Breast epithelium (tissue), 4 donors: Measurements from ENCODE around the gene MAB21L1. TPM values are rescaled to one million over a fixed set of nuclear protein-coding genes. Genes with fewer than 3 reads are reported as not detected.

Source experiments
- DNase-seq, 2 donors: peaks; one replicate each; pipeline ENCODE4 v3.0.0-alpha.2; 2019; ENCODE audit warnings: low spot score in 2 of 2
- H3K27ac ChIP-seq, 2 donors: fragments of 200-600 bp; sonication (generic) in 1 of 2; one replicate each; pipeline ENCODE4 v1.5.1; 2016 to 2019; ENCODE audit warnings: mild to moderate bottlenecking in 1 of 2
- H3K27me3 ChIP-seq, 2 donors: fragments of 200-600 bp; sonication (generic) in 1 of 2; one replicate each; pipeline versions ENCODE4 v1.5.1 to v1.6.0; 2017 to 2019; ENCODE audit warnings: control low read depth in 1 of 2, mild to moderate bottlenecking in 1 of 2
- H3K36me3 ChIP-seq: fragments of 200-600 bp; one replicate; pipeline ENCODE4 v1.5.1; 2019
- H3K4me1 ChIP-seq, 2 donors: fragments of 200-600 bp; sonication (generic); one replicate each; pipeline ENCODE4 v1.5.1; 2016 to 2019; ENCODE audit warnings: control low read depth in 1 of 2
- H3K4me3 ChIP-seq, 3 donors: fragments of 200-600 bp; sonication (generic); 1 replicate in 2 of 3; 2 replicates in 1 of 3; pipeline ENCODE4 v1.5.1; 2016 to 2019; ENCODE audit warnings: mild to moderate bottlenecking in 3 of 3, moderate library complexity in 2 of 3
- H3K9me3 ChIP-seq, 2 donors: fragments of 200-600 bp; sonication (generic) in 1 of 2; one replicate each; pipeline ENCODE4 v1.5.1; 2016 to 2019; ENCODE audit warnings: control low read depth in 1 of 2
- CTCF ChIP-seq, 3 donors: fragments of 450-650 bp; IDR thresholded peaks; one replicate each; pipeline ENCODE4 v1.5.1; 2016 to 2017; ENCODE audit warnings: antibody characterized with exemption in 3 of 3, mild to moderate bottlenecking in 3 of 3, moderate library complexity in 3 of 3
- POLR2A ChIP-seq: fragments of 450-650 bp; IDR thresholded peaks from one replicate; pipeline ENCODE4 v1.6.1; 2016; ENCODE audit warnings: antibody characterized with exemption, mild to moderate bottlenecking, moderate library complexity
- POLR2AphosphoS5 ChIP-seq, 3 donors: sonication (generic); formaldehyde crosslinking; IDR thresholded peaks; one replicate each; pipeline ENCODE4 v1.6.1; 2017; ENCODE audit warnings: antibody characterized with exemption in 3 of 3
- intact Hi-C: fragments of 100-400 bp; cut with DNase I; formaldehyde crosslinking; loops from one replicate; pipeline ENCODE4 v1.15.1; 2023; ENCODE audit warnings: low total_unique reads
- total RNA-seq, 3 donors: library from RNA; depleted of rRNA; stranded (reverse); fragments of >200 nt; gene quantifications; one replicate each; pipeline ENCODE4 v1.1.0, GENCODE V29; 2016

Gene MAB21L1
- total RNA-seq, 3 donors from 2014 or later: 7.7 to 12.0 (median 11.8) TPM

GRCh38 chr13:35489050-35489449 lies 12.6 kb upstream of the MAB21L1 start:
- Histone ChIP-seq H3K4me1 (no peaks in the 10 kb centered on the region), H3K4me3 (no peak overlapping the region), H3K27ac (no peak overlapping the region), H3K36me3 (no peaks in the 10 kb centered on the region), H3K27me3 (no peaks in the 10 kb centered on the region), H3K9me3 (no peaks in the 10 kb centered on the region)
- intact Hi-C loops: no loop called here
- TF ChIP-seq POLR2AphosphoS5 (IDR thresholded peaks at IDR 0.05) (no peak), POLR2A (no peak), CTCF (IDR thresholded peaks at IDR 0.05) (no peak)
- no peak for DNase-seq

GRCh38 chr13:35485424-35485823 lies 8.9 kb upstream of the MAB21L1 start:
- no peak overlapping the region for H3K27ac ChIP-seq
- intact Hi-C loops: no loop called here
- no peak for DNase-seq
- no peaks in the 10 kb centered on the region for H3K27me3 ChIP-seq
- H3K36me3 ChIP-seq: no peaks in the 10 kb centered on the region
- H3K9me3 ChIP-seq: no peaks in the 10 kb centered on the region
- no peak overlapping the region for H3K4me3 ChIP-seq
- TF ChIP-seq POLR2A (no peak), POLR2AphosphoS5 (IDR thresholded peaks at IDR 0.05) (no peak), CTCF (IDR thresholded peaks at IDR 0.05) (no peak)
- H3K4me1 ChIP-seq: no peaks in the 10 kb centered on the region

GRCh38 chr13:35484384-35484783 lies 7.9 kb upstream of the MAB21L1 start:
- TF ChIP-seq POLR2AphosphoS5 (IDR thresholded peaks at IDR 0.05) (no peak), POLR2A (no peak), CTCF (IDR thresholded peaks at IDR 0.05) (no peak)
- intact Hi-C loops: no loop called here
- H3K27me3 ChIP-seq: no peaks in the 10 kb centered on the region
- H3K36me3 ChIP-seq: no peaks in the 10 kb centered on the region
- no peak for DNase-seq
- no peak overlapping the region for H3K27ac ChIP-seq
- H3K9me3 ChIP-seq: no peaks in the 10 kb centered on the region
- no peaks in the 10 kb centered on the region for H3K4me1 ChIP-seq
- H3K4me3 ChIP-seq: no peak overlapping the region

GRCh38 chr13:35483761-35484160 lies 7.3 kb upstream of the MAB21L1 start:
- H3K9me3 ChIP-seq: no peaks in the 10 kb centered on the region
- intact Hi-C loops: no loop called here
- no peaks in the 10 kb centered on the region for H3K4me1 ChIP-seq
- H3K27me3 ChIP-seq: no peaks in the 10 kb centered on the region
- no peak overlapping the region for H3K27ac ChIP-seq
- TF ChIP-seq POLR2AphosphoS5 (IDR thresholded peaks at IDR 0.05) (no peak), CTCF (IDR thresholded peaks at IDR 0.05) (no peak), POLR2A (no peak)
- no peak overlapping the region for H3K4me3 ChIP-seq
- H3K36me3 ChIP-seq: no peaks in the 10 kb centered on the region
- no peak for DNase-seq

- intact Hi-C loops: no loop called here
- TF ChIP-seq CTCF (IDR thresholded peaks at IDR 0.05) (no peak), POLR2A (no peak), POLR2AphosphoS5 (IDR thresholded peaks at IDR 0.05) (no peak)
- Histone ChIP-seq H3K27me3 (no peaks in the 10 kb centered on the region), H3K36me3 (no peaks in the 10 kb centered on the region), H3K27ac (no peak overlapping the region), H3K4me1 (no peaks in the 10 kb centered on the region), H3K9me3 (no peaks in the 10 kb centered on the region), H3K4me3 (no peak overlapping the region)
- DNase-seq: no peak
These were observed 6.0 kb upstream of the MAB21L1 start for GRCh38 chr13:35482527-35482926.
